ENCODE measurements around the gene TSR1.

Gene TSR1

DNA sequence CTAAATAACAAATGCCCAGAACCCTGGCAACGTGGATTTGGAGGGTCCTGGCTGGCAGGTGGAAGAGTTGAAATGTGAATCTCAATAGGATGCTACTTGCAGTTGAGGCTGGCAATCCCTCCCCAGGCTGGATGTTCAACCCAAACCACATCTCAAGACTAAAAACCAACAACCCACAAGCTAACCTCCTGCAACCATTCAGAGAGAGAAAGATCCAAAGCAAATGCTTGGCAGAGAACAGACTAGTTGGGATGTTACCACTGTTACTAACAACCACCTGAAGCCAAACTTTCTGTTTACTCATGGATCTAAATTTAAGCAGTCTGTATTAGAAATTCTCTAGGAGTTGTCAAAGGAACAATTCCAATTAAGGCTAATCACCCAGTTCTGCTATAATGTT is 60.5 kb downstream of the TSR1 start:
- no peak for DNase-seq

DNA sequence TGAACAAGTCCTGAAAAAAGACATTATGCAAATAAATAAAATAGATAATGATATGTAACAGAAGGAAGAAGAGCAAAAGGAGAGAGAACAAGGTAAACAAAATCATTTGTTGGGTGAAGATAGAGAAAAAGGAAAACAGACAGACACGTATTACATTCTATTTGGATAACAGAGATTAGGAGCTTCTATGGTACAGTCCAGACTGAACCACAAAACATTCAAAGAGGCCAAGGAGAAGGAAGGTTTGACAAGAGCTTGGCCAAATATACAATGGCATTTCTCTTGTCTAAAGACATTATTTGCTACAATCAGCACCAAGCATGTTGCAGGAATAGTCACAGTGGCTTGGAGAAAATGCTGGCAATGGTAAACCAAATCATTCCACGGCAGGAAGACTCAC is 61.8 kb downstream of the TSR1 start:
- no peak for DNase-seq
